GM12878 (cell line): ENCODE measurements around the gene PDCD7. TPM values are rescaled to one million over a fixed set of nuclear protein-coding genes. Genes with fewer than 3 reads are reported as not detected.
A peak's percentile ranks its signal among the peaks of the same experiment; 100 is the strongest.

Experiments
- ATAC-seq: fragments of 200-7000 bp; cut with Tn5 transposase; 3 replicates; pipeline ENCODE4 v1.9.1; 2020; ENCODE audit warnings: mild to moderate bottlenecking, moderate library complexity
- BruUV-seq: library from RNA; stranded (reverse); fragments of 400-500 nt; replicated peaks from 2 replicates; lab custom pipeline; 2021; lab: Mats Ljungman, UMichigan
- CTCF ChIA-PET: fragments of 300-600 bp; sonication (Branson Sonifier 250); formaldehyde crosslinking; extraction: SDS; loops from one replicate; lab custom pipeline; 2021; ENCODE audit warnings: inconsistent platforms; lab: Yijun Ruan, JAX
- POLR2A ChIA-PET: fragments of 350-600 bp; formaldehyde crosslinking; extraction: SDS; loops from one replicate; lab custom pipeline; 2021; ENCODE audit warnings: inconsistent platforms; lab: Charles Lee
- RAD21 ChIA-PET: fragments of 300-600 bp; sonication (Branson Sonifier 250); formaldehyde crosslinking; loops from one replicate; lab custom pipeline; 2023; ENCODE audit warnings: antibody characterized with exemption; ENCODE audit not compliant: unreplicated experiment; lab: Charles Lee
- SMC1A ChIA-PET: fragments of 300-600 bp; sonication (Branson Sonifier 250); formaldehyde crosslinking; loops from one replicate; lab custom pipeline; 2023; ENCODE audit not compliant: unreplicated experiment, uncharacterized antibody; lab: Charles Lee
- DNase-seq: peaks from one replicate; pipeline ENCODE4 v3.0.0-alpha.2; 2011; ENCODE audit warnings: low read depth, low spot score
- FAIRE-seq: peaks from 3 replicates; lab custom pipeline; 2011; peaks lifted over from hg19 to GRCh38; lab: Jason Lieb, UNC
- H2AFZ ChIP-seq: 2 replicates; pipeline ENCODE4 v1.6.0; 2011; ENCODE audit warnings: low read depth, low read length, control low read depth; ENCODE audit not compliant: control insufficient read depth
- H3K27ac ChIP-seq: 2 replicates; pipeline ENCODE4 v1.5.1; 2011; ENCODE audit warnings: control low read depth; ENCODE audit not compliant: control insufficient read depth, insufficient read depth
- H3K27me3 ChIP-seq, 2 experiments: replicated peaks in 1 of 2; 2 replicates each; pipeline versions ENCODE4 v1.6.0 to v1.6.1; 2011; ENCODE audit warnings: low read length in 1 of 2; ENCODE audit not compliant: control insufficient read depth in 2 of 2, insufficient read depth in 2 of 2
- H3K36me3 ChIP-seq, 2 experiments: 2 replicates each; pipeline ENCODE4 v1.5.1; 2011; ENCODE audit warnings: low read length in 1 of 2; ENCODE audit not compliant: control insufficient read depth in 2 of 2, insufficient read depth in 2 of 2
- H3K4me1 ChIP-seq: 2 replicates; pipeline ENCODE4 v1.6.1; 2011; ENCODE audit warnings: mild to moderate bottlenecking, low read length, moderate library complexity, mixed read lengths; ENCODE audit not compliant: control insufficient read depth, insufficient read depth
- H3K4me2 ChIP-seq: 2 replicates; pipeline ENCODE4 v1.6.0; 2011; ENCODE audit warnings: control low read depth; ENCODE audit not compliant: control insufficient read depth, insufficient read depth
- H3K4me3 ChIP-seq: fragments of 200-600 bp; sonication (generic); 2 replicates; pipeline ENCODE4 v1.5.1; 2016
- H3K79me2 ChIP-seq: 2 replicates; pipeline ENCODE4 v1.6.0; 2011; ENCODE audit warnings: low read length; ENCODE audit not compliant: control insufficient read depth, insufficient read depth
- H3K9ac ChIP-seq: 2 replicates; pipeline ENCODE4 v1.8.0; 2011; ENCODE audit warnings: low read length, control low read depth, mixed read lengths; ENCODE audit not compliant: control insufficient read depth, insufficient read depth
- H3K9me3 ChIP-seq: replicated peaks from 3 replicates; pipeline ENCODE4 v1.5.1; 2011; ENCODE audit warnings: mild to moderate bottlenecking, low read length; ENCODE audit not compliant: control insufficient read depth, insufficient read depth
- H4K20me1 ChIP-seq: 2 replicates; pipeline ENCODE4 v1.6.0; 2011; ENCODE audit not compliant: control insufficient read depth, insufficient read depth
- ATF7 ChIP-seq: fragments of 450-650 bp; IDR thresholded peaks from 2 replicates; pipeline ENCODE4 v1.6.1; 2016; ENCODE audit warnings: low read depth, mild to moderate bottlenecking
- CHD1 ChIP-seq: IDR thresholded peaks from 2 replicates; pipeline ENCODE4 v1.6.1; 2012; ENCODE audit warnings: low read depth, low read length, improper control_type of control experiment
- E4F1 ChIP-seq: fragments of 450-650 bp; IDR thresholded peaks from 2 replicates; pipeline ENCODE4 v1.6.1; 2018; ENCODE audit warnings: borderline replicate concordance, mild to moderate bottlenecking; ENCODE audit not compliant: partially characterized antibody
- EGR1 ChIP-seq, 2 experiments: IDR thresholded peaks; 1 replicate in 1 of 2; 2 replicates in 1 of 2; pipeline ENCODE4 v1.6.1; 2011 to 2012; ENCODE audit warnings: low read depth in 2 of 2, low read length in 2 of 2, borderline replicate concordance in 1 of 2, mild to moderate bottlenecking in 1 of 2, moderate library complexity in 1 of 2
- ESRRA ChIP-seq: IDR thresholded peaks from 2 replicates; pipeline ENCODE4 v1.6.1; 2012; ENCODE audit warnings: mild to moderate bottlenecking, low read length, improper control_type of control experiment
- IRF3 ChIP-seq: fragments of 450-650 bp; IDR thresholded peaks from 2 replicates; pipeline ENCODE4 v1.6.1; 2014; ENCODE audit warnings: mild to moderate bottlenecking
- RUNX3 ChIP-seq: IDR thresholded peaks from 2 replicates; pipeline ENCODE4 v1.6.1; 2012; ENCODE audit warnings: low read length, inconsistent platforms
- SMAD5 ChIP-seq: IDR thresholded peaks from 2 replicates; pipeline ENCODE4 v1.6.1; 2016; ENCODE audit warnings: antibody characterized with exemption, low read depth
- USF2 ChIP-seq: IDR thresholded peaks from 2 replicates; pipeline ENCODE4 v1.6.1; 2011; ENCODE audit warnings: low read depth, low read length, improper control_type of control experiment, borderline replicate concordance
- ZNF24 ChIP-seq: fragments of 450-650 bp; IDR thresholded peaks from 2 replicates; pipeline ENCODE4 v1.6.1; 2017; ENCODE audit warnings: antibody characterized with exemption, mild to moderate bottlenecking
- WGBS: methylation state at CpG from one replicate; pipeline ENCODE4 v1.1.6; 2016; ENCODE audit warnings: low lambda C conversion rate; ENCODE audit not compliant: insufficient replicate concordance, insufficient coverage; ENCODE audit errors: missing lambda C conversion rate; 5-methylcytosine and 5-hydroxymethylcytosine counted together
- in situ Hi-C: fragments of 300-500 bp; cut with MboI; formaldehyde crosslinking; loops from 9 replicates; pipeline ENCODE4 v1.14.3; 2018; ENCODE audit warnings: mixed read lengths
- intact Hi-C: fragments of 100-400 bp; cut with micrococcal nuclease; formaldehyde crosslinking; loops from one replicate; pipeline ENCODE4 v1.14.2; 2022; ENCODE audit not compliant: unreplicated experiment
- polyA plus RNA-seq, 11 experiments: library from polyadenylated mRNA; depleted of rRNA in 4 of 11; unstranded in 6 of 11; stranded (reverse) in 5 of 11; fragments of >200 nt; fragmentation: Nextera tagmentation in 4 of 11; fragmentation: Illumina TruSeq in 1 of 11; extraction: Ambion mirVana in 4 of 11; extraction: Trizol in 1 of 11; gene quantifications; 1 replicate in 1 of 11; 2 replicates in 10 of 11; pipeline versions ENCODE4 v1.2.1 to v1.2.3, GENCODE V29; 2011 to 2016; ENCODE audit warnings: inconsistent platforms in 2 of 11, missing spikeins in 2 of 11, low read depth in 1 of 11
- total RNA-seq, 4 experiments: library from RNA; depleted of rRNA in 3 of 4; stranded (reverse); fragments of >200 nt in 3 of 4; fragmentation: Illumina TruSeq in 1 of 4; extraction: Trizol in 1 of 4; gene quantifications; 2 replicates each; pipeline versions ENCODE4 v1.2.1 to v1.2.3, GENCODE V29; 2013 to 2021

The PDCD7 gene
- total and polyA plus RNA-seq, 10 of the 15 experiments (the other 5 are each of a cell fraction or from before 2014, with no cell fraction given): 4.2 to 24.2 (median 13.4) TPM

GRCh38 chr15:65133548-65134200, at the start of gene PDCD7 (continued):
- peak; percentile 81 for TF ChIP-seq ATF7
- peak in 1 of 2 experiments; percentile 88; a peak in 1 of 3 replicates for TF ChIP-seq EGR1 (IDR thresholded peaks at IDR 0.05; ENCODE audit: borderline replicate concordance in 1 of 2, low read depth in 2 of 2, low read length in 2 of 2)
- TF ChIP-seq SMAD5: peak; percentile 95
- no peak for TF ChIP-seq IRF3

- RAD21 ChIA-PET: interaction anchor here (0.9 to 1.6 kb wide), 5 partner anchors 49 to 610 kb away, joined by 3 read pairs; partner anchors contain the start of genes DENND4A, PARP16 and PDCD7
- TSS peak; percentile 10 for BruUV-seq
- no peaks in the 10 kb centered on the region for H3K9me3 ChIP-seq
- H3K27me3 ChIP-seq: no peaks in the 10 kb centered on the region
- H3K9ac ChIP-seq: peak overlapping the region; percentile 56
- no peak for DNase-seq
- in situ Hi-C loops: no loop called here
- peaks cover 49% of the 10 kb centered on the region for H3K79me2 ChIP-seq
- intact Hi-C loops: loop anchor here (5.0 kb wide), 1 partner anchor 130 kb away; no protein-coding TSS in a partner anchor
- H3K27ac ChIP-seq: peak overlapping the region; percentile 53
- H4K20me1 ChIP-seq: no peaks in the 10 kb centered on the region
- FAIRE-seq: no peak
- H3K4me2 ChIP-seq: peak overlapping the region; percentile 90
- peak overlapping the region; percentile 94 for H3K4me3 ChIP-seq
- WGBS: 1% methylated on average over 4 of the region's 4 CpGs
- H3K4me1 ChIP-seq: peaks cover 3% of the 10 kb centered on the region; the same call in 1 of the 2 replicates
- POLR2A ChIA-PET: interaction anchor here (0.7 to 2.1 kb wide), 6 partner anchors 49 to 1434 kb away, joined by 3 to 7 read pairs (median 4); partner anchors contain the start of genes PDCD7 and RNU5B-1
- SMC1A ChIA-PET: interaction anchor here (0.7 to 1.7 kb wide), 7 partner anchors 11 to 115 kb away, joined by 3 to 8 read pairs (median 4); partner anchors contain the start of gene PDCD7
- no peak for ATAC-seq
- peaks cover 2 to 6% of the 10 kb centered on the region in 2 experiments; a peak in 2 of 4 replicates for H3K36me3 ChIP-seq
- H2AFZ ChIP-seq: no peak overlapping the region
- CTCF ChIA-PET: interaction anchor here (0.6 to 1.4 kb wide), 9 partner anchors 39 to 450 kb away, joined by 3 to 6 read pairs (median 3); partner anchors contain the start of genes PARP16 and PDCD7
- TF ChIP-seq RUNX3 (peak; percentile 14; the same call in 1 of the 2 replicates), E4F1 (no peak), ESRRA (no peak), CHD1 (no peak), IRF3 (no peak), ZNF24 (no peak), USF2 (no peak)
Measured at GRCh38 chr15:65182538-65182937, 48.9 kb upstream of the PDCD7 start.
